Skeletal muscle tissue (tissue), 4 donors: Measurements from ENCODE around the gene SSTR3. TPM values are rescaled to one million over a fixed set of nuclear protein-coding genes. Genes with fewer than 3 reads are reported as not detected.

Experiments
- H3K27ac ChIP-seq: one replicate; pipeline ENCODE4 v1.7.0; 2013; ENCODE audit warnings: mild to moderate bottlenecking, low read depth, low read length, inconsistent platforms
- H3K27me3 ChIP-seq, 3 donors: one replicate each; pipeline ENCODE4 v1.7.0; 2013; ENCODE audit warnings: low read length in 3 of 3; ENCODE audit not compliant: control insufficient read depth in 3 of 3, insufficient read depth in 3 of 3
- H3K36me3 ChIP-seq, 3 donors: one replicate each; pipeline ENCODE4 v1.7.0; 2013; ENCODE audit warnings: low read length in 3 of 3; ENCODE audit not compliant: control insufficient read depth in 3 of 3, insufficient read depth in 3 of 3
- H3K4me1 ChIP-seq, 3 donors: one replicate each; pipeline ENCODE4 v1.7.0; 2013; ENCODE audit warnings: low read length in 3 of 3, mild to moderate bottlenecking in 3 of 3; ENCODE audit not compliant: control insufficient read depth in 3 of 3, insufficient read depth in 3 of 3
- H3K4me3 ChIP-seq, 3 donors: one replicate each; pipeline ENCODE4 v1.7.0; 2013; ENCODE audit warnings: low read length in 3 of 3
- H3K9ac ChIP-seq, 3 donors: one replicate each; pipeline ENCODE4 v1.7.0; 2013; ENCODE audit warnings: low read length in 3 of 3, mild to moderate bottlenecking in 3 of 3, moderate library complexity in 2 of 3, low read depth in 1 of 3
- H3K9me3 ChIP-seq, 3 donors: one replicate each; pipeline ENCODE4 v1.7.0; 2013; ENCODE audit warnings: low read length in 3 of 3; ENCODE audit not compliant: control insufficient read depth in 3 of 3
- total RNA-seq: library from RNA; depleted of rRNA; stranded (reverse); fragments of >200 nt; gene quantifications from one replicate; pipeline ENCODE4 v1.2.3, GENCODE V29; 2014
- donor health status: Osteomylitis.

Gene SSTR3
- total RNA-seq, 1 donor from 2014 or later, result not detected

DNA sequence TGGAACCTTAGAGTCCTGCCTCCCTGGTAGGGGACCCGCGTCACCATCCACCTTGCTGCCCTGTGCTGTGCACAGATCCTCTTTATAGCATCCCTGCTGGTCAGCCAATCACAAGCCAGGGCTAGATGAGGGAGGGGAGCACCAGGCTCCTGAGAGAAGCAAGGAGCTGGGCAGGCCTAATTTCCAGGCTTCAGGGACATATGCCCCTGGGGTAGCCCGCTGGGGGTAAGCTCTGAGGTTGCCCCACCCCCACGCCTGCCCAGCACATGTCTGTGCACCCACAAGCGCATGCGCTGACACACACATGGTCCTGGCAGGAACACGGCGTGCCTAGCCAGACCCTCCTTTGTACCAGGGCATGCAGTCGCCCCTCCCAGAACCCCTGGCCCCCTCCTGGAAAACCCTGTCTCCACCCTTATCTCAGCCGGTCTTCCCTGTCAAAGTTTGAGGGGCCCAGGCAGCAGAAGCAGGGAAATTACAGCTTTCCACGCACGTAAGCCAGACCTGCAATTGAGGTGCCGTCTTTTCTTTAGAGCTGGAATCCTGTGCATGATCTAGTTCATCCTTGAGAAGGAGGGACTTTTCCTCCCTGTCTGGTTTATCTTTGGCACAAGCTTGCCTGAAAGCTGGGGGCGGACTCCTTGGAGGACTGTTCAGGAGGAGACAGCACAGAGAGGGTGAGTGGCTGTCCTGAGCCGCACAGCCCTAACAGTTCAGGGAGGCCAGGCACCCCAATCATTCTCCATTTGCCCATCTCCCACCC, 2.1 kb downstream of the SSTR3 start:
- H3K9ac ChIP-seq, result no peak overlapping the region
- no peaks in the 10 kb centered on the region for H3K9me3 ChIP-seq
- H3K36me3 ChIP-seq, result no peaks in the 10 kb centered on the region
- peaks cover 17 to 38% (median 32%) of the 10 kb centered on the region in 3 donors for H3K27me3 ChIP-seq
- H3K4me3 ChIP-seq, result no peak overlapping the region
- no peak overlapping the region for H3K27ac ChIP-seq
- no peaks in the 10 kb centered on the region for H3K4me1 ChIP-seq

- Histone ChIP-seq H3K36me3 (no peaks in the 10 kb centered on the region), H3K27ac (no peak overlapping the region), H3K4me3 (no peak overlapping the region), H3K27me3 (peaks cover 17 to 38% (median 32%) of the 10 kb centered on the region in 3 donors), H3K9me3 (no peaks in the 10 kb centered on the region), H3K9ac (no peak overlapping the region), H3K4me1 (no peaks in the 10 kb centered on the region)
These were observed 3.0 kb downstream of the SSTR3 start for GRCh38 chr22:37209140-37209845.

GRCh38 chr22:37208401-37209139, 3.7 kb downstream of the SSTR3 start:
- H3K27me3 ChIP-seq, result peaks cover 16 to 34% (median 30%) of the 10 kb centered on the region in 3 donors
- H3K27ac ChIP-seq, result no peak overlapping the region
- H3K4me3 ChIP-seq, result no peak overlapping the region
- H3K4me1 ChIP-seq, result no peaks in the 10 kb centered on the region
- H3K9ac ChIP-seq, result no peak overlapping the region
- H3K36me3 ChIP-seq, result no peaks in the 10 kb centered on the region
- no peaks in the 10 kb centered on the region for H3K9me3 ChIP-seq

DNA sequence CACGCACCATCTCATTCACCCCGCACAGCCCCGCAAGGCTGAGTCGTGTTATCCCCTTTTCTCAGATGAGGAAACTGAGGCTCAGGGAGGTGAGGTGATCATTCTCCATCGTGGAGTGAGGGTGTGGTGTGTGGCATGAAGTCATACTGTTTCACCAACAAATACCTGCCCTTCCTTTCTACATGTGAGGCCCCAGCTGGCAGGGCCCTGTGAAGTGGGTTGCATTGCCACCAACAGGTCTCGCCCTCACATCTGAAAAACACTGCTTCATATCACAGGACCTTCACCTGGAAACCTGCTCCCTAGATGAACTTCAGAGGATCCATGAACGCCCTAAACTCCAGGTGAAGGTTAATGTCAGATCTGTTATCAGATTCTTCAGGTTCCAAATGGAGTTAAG, 4.3 kb downstream of the SSTR3 start:
- no peak overlapping the region for H3K27ac ChIP-seq
- no peaks in the 10 kb centered on the region for H3K4me1 ChIP-seq
- no peak overlapping the region for H3K9ac ChIP-seq
- H3K9me3 ChIP-seq, result no peaks in the 10 kb centered on the region
- H3K4me3 ChIP-seq, result no peak overlapping the region
- peaks cover 11 to 31% (median 30%) of the 10 kb centered on the region in 3 donors for H3K27me3 ChIP-seq
- H3K36me3 ChIP-seq, result no peaks in the 10 kb centered on the region

DNA sequence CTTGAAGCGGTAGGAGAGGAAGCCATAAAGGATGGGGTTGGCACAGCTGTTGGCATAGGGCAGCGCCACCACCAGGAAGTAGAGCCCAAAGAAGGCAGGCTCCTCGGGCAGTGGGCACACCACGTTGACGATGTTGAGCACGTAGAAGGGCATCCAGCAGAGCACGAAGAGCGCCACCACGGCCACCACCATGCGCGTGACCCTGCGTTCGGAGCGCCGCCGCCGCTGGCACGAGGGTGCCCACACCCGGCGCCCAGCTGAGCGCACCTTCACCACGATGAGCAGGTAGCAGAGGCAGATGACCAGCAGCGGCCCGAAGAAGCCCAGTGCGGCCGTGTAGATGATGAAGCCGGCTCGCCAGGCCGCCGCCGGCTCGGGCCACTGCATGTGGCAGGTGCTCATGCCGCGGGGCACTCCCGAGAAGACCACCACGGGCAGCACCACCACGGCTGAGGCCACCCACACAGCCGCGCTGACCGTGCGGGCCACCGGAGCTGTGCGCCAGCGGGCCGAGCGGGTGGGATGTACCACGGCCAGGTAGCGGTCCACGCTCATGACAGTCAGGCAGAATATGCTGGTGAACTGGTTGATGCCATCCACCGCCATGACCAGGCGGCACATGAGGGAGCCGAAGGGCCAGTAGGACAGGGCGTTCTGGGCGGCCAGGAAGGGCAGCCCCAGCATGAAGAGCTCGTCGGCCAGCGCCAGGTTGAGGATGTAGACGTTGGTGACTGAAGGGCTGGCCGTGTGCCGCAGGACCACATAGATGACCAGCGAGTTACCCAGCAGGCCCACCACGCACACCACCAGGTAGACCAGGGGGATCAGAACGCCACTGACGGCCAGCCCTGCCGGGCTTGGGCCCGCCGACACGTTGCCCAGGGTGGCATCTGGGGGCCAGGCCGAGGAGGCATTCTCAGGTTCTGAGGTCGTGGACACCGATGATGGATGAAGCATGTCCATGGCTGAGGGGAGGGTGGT, 5.1 kb downstream of the SSTR3 start:
- Histone ChIP-seq H3K27me3 (peaks cover 11 to 31% (median 25%) of the 10 kb centered on the region in 3 donors), H3K9ac (no peak overlapping the region), H3K9me3 (no peaks in the 10 kb centered on the region), H3K27ac (no peak overlapping the region), H3K4me1 (no peaks in the 10 kb centered on the region), H3K4me3 (no peak overlapping the region), H3K36me3 (no peaks in the 10 kb centered on the region)

DNA sequence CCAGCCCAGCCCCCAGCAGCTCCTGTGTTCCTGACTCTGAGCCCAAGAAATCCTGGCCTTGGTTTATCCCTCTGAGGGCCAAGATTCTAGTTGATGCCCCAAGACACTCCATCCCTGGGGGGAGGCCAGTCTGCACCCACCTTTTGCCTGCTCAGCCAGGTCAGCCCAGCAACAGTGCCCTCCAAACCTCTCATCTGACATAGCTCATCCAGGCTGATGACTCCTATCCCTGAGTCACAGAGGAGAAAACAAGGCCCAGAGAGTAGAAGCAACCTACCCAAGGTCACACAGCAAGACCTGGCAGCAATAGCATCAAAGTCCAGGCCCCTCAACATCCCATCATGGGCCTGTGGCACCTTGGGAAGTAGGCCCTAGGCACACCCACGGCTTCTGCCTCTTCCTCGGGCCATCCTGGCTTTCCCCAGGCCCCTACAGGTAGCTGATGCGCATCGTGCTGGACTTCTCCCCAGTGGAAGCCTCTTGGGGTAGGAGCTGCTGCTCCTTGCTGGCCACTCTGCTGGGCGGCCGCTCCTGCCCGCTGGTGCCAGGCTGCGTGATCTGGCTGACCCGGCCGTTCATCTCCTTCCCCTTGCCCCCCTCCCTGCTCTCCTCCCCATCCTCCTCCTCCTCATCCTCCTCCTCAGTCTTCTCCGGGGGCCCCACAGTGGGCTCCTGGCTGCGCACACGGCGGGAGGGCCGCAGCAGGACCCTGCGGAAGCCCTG, 6.0 kb downstream of the SSTR3 start:
- no peak overlapping the region for H3K27ac ChIP-seq
- H3K9ac ChIP-seq, result no peak overlapping the region
- H3K4me1 ChIP-seq, result no peaks in the 10 kb centered on the region
- H3K27me3 ChIP-seq, result peaks cover 9 to 25% (median 20%) of the 10 kb centered on the region in 3 donors
- no peaks in the 10 kb centered on the region for H3K9me3 ChIP-seq
- no peak overlapping the region for H3K4me3 ChIP-seq
- no peaks in the 10 kb centered on the region for H3K36me3 ChIP-seq

GRCh38 chr22:37205046-37205445, 7.2 kb downstream of the SSTR3 start:
- H3K27me3 ChIP-seq, result peaks cover 0 to 13% (median 7%) of the 10 kb centered on the region in 3 donors
- H3K9me3 ChIP-seq, result no peaks in the 10 kb centered on the region
- H3K36me3 ChIP-seq, result no peaks in the 10 kb centered on the region
- H3K4me1 ChIP-seq, result no peaks in the 10 kb centered on the region
- no peak overlapping the region for H3K27ac ChIP-seq
- H3K9ac ChIP-seq, result no peak overlapping the region
- H3K4me3 ChIP-seq, result no peak overlapping the region

DNA sequence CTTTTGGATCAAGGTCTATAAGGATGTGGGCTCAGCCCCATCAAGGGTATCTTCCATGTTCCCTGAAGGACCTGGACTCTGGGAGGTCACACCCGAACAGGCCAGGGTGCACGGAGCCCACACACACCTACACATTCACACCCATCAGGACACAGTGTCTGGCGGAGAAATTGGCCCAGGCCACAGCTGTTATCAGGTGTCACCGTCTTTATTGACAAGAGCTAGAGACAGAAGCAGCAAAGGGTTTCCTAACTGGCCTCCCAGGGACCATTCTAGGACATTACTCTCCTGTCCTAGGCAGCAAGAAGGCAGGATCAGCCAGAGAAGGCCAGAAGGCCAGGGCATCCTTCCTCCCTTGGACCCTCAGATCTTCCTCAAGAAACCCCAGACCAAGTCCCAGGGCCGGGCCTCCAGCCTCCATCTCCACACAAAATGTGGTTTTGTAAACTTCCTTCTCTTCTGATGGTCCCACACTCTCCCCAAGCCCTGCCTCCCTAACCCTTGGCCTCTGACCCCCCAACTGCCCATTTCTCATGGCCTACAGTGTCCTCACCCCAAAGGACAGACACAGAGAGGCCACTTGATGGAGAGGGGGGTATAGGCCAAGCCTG, 8.1 kb downstream of the SSTR3 start:
- Histone ChIP-seq H3K27me3 (peaks cover 0 to 7% (median 3%) of the 10 kb centered on the region in 3 donors), H3K27ac (no peak overlapping the region), H3K36me3 (no peaks in the 10 kb centered on the region), H3K4me1 (peaks cover 5 to 6% (median 6%) of the 10 kb centered on the region in 3 donors), H3K9me3 (no peaks in the 10 kb centered on the region), H3K4me3 (no peak overlapping the region), H3K9ac (no peak overlapping the region)
